ENCODE data around the gene GDF10. TPM values are rescaled to one million over a fixed set of nuclear protein-coding genes. Genes with fewer than 3 reads are reported as not detected.

The GDF10 gene
- total and polyA plus RNA-seq, 2 of the 8 experiments (the other 6 are each of a cell fraction or from before 2014, with no cell fraction given): 0.19 to 0.32 TPM

DNA sequence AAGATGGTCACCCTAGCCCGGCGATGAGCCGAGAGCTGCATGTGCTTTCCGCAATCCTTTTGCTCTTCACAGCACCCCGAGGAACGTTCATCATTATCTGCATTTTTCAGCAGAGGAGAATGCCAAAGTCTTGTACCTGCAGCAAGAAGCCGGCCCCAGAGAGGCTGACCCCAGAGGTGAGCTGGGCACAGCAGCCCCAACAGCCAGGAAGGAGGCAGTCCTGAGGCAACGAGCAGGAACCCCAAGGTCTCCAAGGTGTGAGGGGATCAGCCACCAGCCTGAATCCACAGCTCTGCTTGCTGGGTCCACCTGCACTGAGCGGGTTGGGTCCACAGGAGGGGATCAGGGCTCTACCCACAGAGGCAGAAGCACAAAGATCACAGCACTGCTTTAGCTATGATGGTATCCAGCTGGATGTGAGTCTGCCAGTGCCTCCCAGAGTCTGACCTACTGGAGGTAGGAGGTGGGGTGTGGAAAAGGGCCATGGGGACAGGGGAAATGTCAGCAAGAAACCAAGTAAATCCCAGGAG, 16.8 kb upstream of the GDF10 start (continued):
- TF ChIP-seq CHD7 (IDR thresholded peaks at IDR 0.05; ENCODE audit: insufficient replicate concordance, low read length): no peak
- no peak for TF ChIP-seq KDM4A (IDR thresholded peaks at IDR 0.05; ENCODE audit: low read depth, low read length, severe bottlenecking)
- TF ChIP-seq GTF2F1 (IDR thresholded peaks at IDR 0.05; ENCODE audit: borderline replicate concordance, low read depth, low read length): no peak
- TF ChIP-seq HDAC2 (IDR thresholded peaks at IDR 0.05; ENCODE audit: borderline replicate concordance in 1 of 2, low read depth in 2 of 2, low read length in 2 of 2): no peak
- no peak for TF ChIP-seq JUND (IDR thresholded peaks at IDR 0.05; ENCODE audit: low read length)
- no peak for TF ChIP-seq EZH2 (IDR thresholded peaks at IDR 0.05; ENCODE audit: low read depth, low read length, severe bottlenecking)
- no peak for TF ChIP-seq NRF1 (IDR thresholded peaks at IDR 0.05; ENCODE audit: low read depth, low read length)
- TF ChIP-seq, protein P1, sequence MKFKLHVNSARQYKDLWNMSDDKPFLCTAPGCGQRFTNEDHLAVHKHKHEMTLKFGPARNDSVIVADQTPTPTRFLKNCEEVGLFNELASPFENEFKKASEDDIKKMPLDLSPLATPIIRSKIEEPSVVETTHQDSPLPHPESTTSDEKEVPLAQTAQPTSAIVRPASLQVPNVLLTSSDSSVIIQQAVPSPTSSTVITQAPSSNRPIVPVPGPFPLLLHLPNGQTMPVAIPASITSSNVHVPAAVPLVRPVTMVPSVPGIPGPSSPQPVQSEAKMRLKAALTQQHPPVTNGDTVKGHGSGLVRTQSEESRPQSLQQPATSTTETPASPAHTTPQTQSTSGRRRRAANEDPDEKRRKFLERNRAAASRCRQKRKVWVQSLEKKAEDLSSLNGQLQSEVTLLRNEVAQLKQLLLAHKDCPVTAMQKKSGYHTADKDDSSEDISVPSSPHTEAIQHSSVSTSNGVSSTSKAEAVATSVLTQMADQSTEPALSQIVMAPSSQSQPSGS (IDR thresholded peaks at IDR 0.05; ENCODE audit: low read length): no peak
